HUES64 (cell line): ENCODE results near the gene TRIP12.

Experiments
- H3K27ac ChIP-seq: 2 replicates; pipeline ENCODE4 v1.7.0; 2013; ENCODE audit warnings: low read depth, low read length, inconsistent platforms
- H3K27me3 ChIP-seq: 2 replicates; pipeline ENCODE4 v1.6.1; 2013; ENCODE audit warnings: mild to moderate bottlenecking, low read length; ENCODE audit not compliant: insufficient read depth
- H3K36me3 ChIP-seq: 2 replicates; pipeline ENCODE4 v1.6.1; 2013; ENCODE audit warnings: mild to moderate bottlenecking, low read length; ENCODE audit not compliant: insufficient read depth
- H3K4me1 ChIP-seq: 2 replicates; pipeline ENCODE4 v1.6.1; 2013; ENCODE audit warnings: mild to moderate bottlenecking, low read length, moderate library complexity; ENCODE audit not compliant: insufficient read depth
- H3K4me3 ChIP-seq: 2 replicates; pipeline ENCODE4 v1.5.1; 2013; ENCODE audit warnings: mild to moderate bottlenecking, low read length, moderate library complexity
- H3K9ac ChIP-seq: 2 replicates; pipeline ENCODE4 v1.6.1; 2013; ENCODE audit warnings: mild to moderate bottlenecking, low read depth, low read length
- H3K9me3 ChIP-seq: 2 replicates; pipeline ENCODE4 v1.6.1; 2013; ENCODE audit warnings: low read depth, low read length; ENCODE audit not compliant: insufficient read depth
- WGBS: fragments of 150-250, 120-280 bp; methylation state at CpG from one replicate; pipeline ENCODE4 v1.1.7; 2013; ENCODE audit warnings: missing lambda C conversion rate; 5-methylcytosine and 5-hydroxymethylcytosine counted together

Gene TRIP12

GRCh38 chr2:229874647-229875046, 47.2 kb downstream of the TRIP12 start:
- Histone ChIP-seq H3K4me1 (no peaks in the 10 kb centered on the region), H3K27me3 (no peaks in the 10 kb centered on the region), H3K27ac (no peak overlapping the region), H3K9me3 (no peaks in the 10 kb centered on the region), H3K9ac (no peak overlapping the region), H3K36me3 (peaks cover 32% of the 10 kb centered on the region), H3K4me3 (no peak overlapping the region)
- WGBS = 98% methylated on average over 2 of the region's 4 CpGs

GRCh38 chr2:229873123-229873581, 48.7 kb downstream of the TRIP12 start:
- Histone ChIP-seq H3K27ac (no peak overlapping the region), H3K9me3 (no peaks in the 10 kb centered on the region), H3K27me3 (no peaks in the 10 kb centered on the region), H3K4me3 (no peak overlapping the region), H3K36me3 (peaks cover 27% of the 10 kb centered on the region), H3K4me1 (peaks cover 9% of the 10 kb centered on the region; the same call in 1 of the 2 replicates), H3K9ac (no peak overlapping the region)
- WGBS = no CpG with 5 or more reads among the region's 1 CpG

- Histone ChIP-seq H3K4me1 (peaks cover 9% of the 10 kb centered on the region; the same call in 1 of the 2 replicates), H3K4me3 (no peak overlapping the region), H3K9ac (no peak overlapping the region), H3K27ac (no peak overlapping the region), H3K36me3 (peaks cover 14% of the 10 kb centered on the region), H3K9me3 (no peaks in the 10 kb centered on the region), H3K27me3 (no peaks in the 10 kb centered on the region)
- 95% methylated on average over 5 of the region's 6 CpGs for WGBS
Measured at GRCh38 chr2:229870903-229871656, 50.7 kb downstream of the TRIP12 start.

GRCh38 chr2:229869226-229869625, 52.6 kb downstream of the TRIP12 start:
- H3K4me3 ChIP-seq = no peak overlapping the region
- H3K27me3 ChIP-seq = no peaks in the 10 kb centered on the region
- no peaks in the 10 kb centered on the region for H3K9me3 ChIP-seq
- peaks cover 9% of the 10 kb centered on the region; the same call in 1 of the 2 replicates for H3K4me1 ChIP-seq
- H3K27ac ChIP-seq = no peak overlapping the region
- H3K36me3 ChIP-seq = peaks cover 14% of the 10 kb centered on the region
- no peak overlapping the region for H3K9ac ChIP-seq
- 96% methylated on average over 3 of the region's 3 CpGs for WGBS

GRCh38 chr2:229868794-229869193, 53.0 kb downstream of the TRIP12 start:
- Histone ChIP-seq H3K4me1 (peaks cover 9% of the 10 kb centered on the region; the same call in 1 of the 2 replicates), H3K9me3 (no peaks in the 10 kb centered on the region), H3K4me3 (no peak overlapping the region), H3K27ac (no peak overlapping the region), H3K9ac (no peak overlapping the region), H3K36me3 (peaks cover 14% of the 10 kb centered on the region), H3K27me3 (no peaks in the 10 kb centered on the region)
- 88% methylated on average over 2 of the region's 2 CpGs for WGBS

GRCh38 chr2:229865033-229865432, 56.8 kb downstream of the TRIP12 start:
- Histone ChIP-seq H3K9me3 (no peaks in the 10 kb centered on the region), H3K27ac (no peak overlapping the region), H3K27me3 (no peaks in the 10 kb centered on the region), H3K9ac (no peak overlapping the region), H3K36me3 (peaks cover 7% of the 10 kb centered on the region; the same call in 1 of the 2 replicates), H3K4me3 (no peak overlapping the region), H3K4me1 (peaks cover 9% of the 10 kb centered on the region; the same call in 1 of the 2 replicates)
- 100% methylated on average over 2 of the region's 2 CpGs for WGBS

- H3K9ac ChIP-seq = no peak overlapping the region
- no peaks in the 10 kb centered on the region for H3K27me3 ChIP-seq
- no peak overlapping the region for H3K27ac ChIP-seq
- no peak overlapping the region for H3K4me3 ChIP-seq
- H3K4me1 ChIP-seq = no peaks in the 10 kb centered on the region
- no peaks in the 10 kb centered on the region for H3K9me3 ChIP-seq
- peaks cover 35% of the 10 kb centered on the region for H3K36me3 ChIP-seq
Measured at GRCh38 chr2:229861431-229861830, 60.4 kb downstream of the TRIP12 start.

GRCh38 chr2:229860334-229860733, 61.5 kb downstream of the TRIP12 start:
- WGBS = 100% methylated on average over 1 of the region's 1 CpG
- Histone ChIP-seq H3K4me3 (no peak overlapping the region), H3K4me1 (no peaks in the 10 kb centered on the region)

GRCh38 chr2:229858351-229858750, 63.5 kb downstream of the TRIP12 start:
- Histone ChIP-seq H3K4me1 (no peaks in the 10 kb centered on the region), H3K4me3 (no peak overlapping the region), H3K27ac (no peak overlapping the region), H3K9me3 (no peaks in the 10 kb centered on the region), H3K27me3 (no peaks in the 10 kb centered on the region), H3K36me3 (peaks cover 58% of the 10 kb centered on the region), H3K9ac (no peak overlapping the region)
- WGBS = no CpG with 5 or more reads among the region's 3 CpGs

More at GRCh38 chr2:229860334-229860733, 61.5 kb downstream of the TRIP12 start:
- no peaks in the 10 kb centered on the region for H3K27me3 ChIP-seq
- H3K9me3 ChIP-seq = no peaks in the 10 kb centered on the region
- no peak overlapping the region for H3K9ac ChIP-seq
- peaks cover 46% of the 10 kb centered on the region for H3K36me3 ChIP-seq
- no peak overlapping the region for H3K27ac ChIP-seq

GRCh38 chr2:229857634-229858033, 64.2 kb downstream of the TRIP12 start:
- 95% methylated on average over 1 of the region's 1 CpG for WGBS
- H3K27ac ChIP-seq = no peak overlapping the region
- H3K9me3 ChIP-seq = no peaks in the 10 kb centered on the region
- peaks cover 59% of the 10 kb centered on the region for H3K36me3 ChIP-seq
- no peak overlapping the region for H3K9ac ChIP-seq
- no peak overlapping the region for H3K4me3 ChIP-seq
- H3K27me3 ChIP-seq = no peaks in the 10 kb centered on the region
- H3K4me1 ChIP-seq = no peaks in the 10 kb centered on the region

- Histone ChIP-seq H3K4me3 (no peak overlapping the region), H3K9ac (no peak overlapping the region), H3K4me1 (no peaks in the 10 kb centered on the region), H3K36me3 (peaks cover 67% of the 10 kb centered on the region), H3K9me3 (no peaks in the 10 kb centered on the region), H3K27me3 (no peaks in the 10 kb centered on the region), H3K27ac (no peak overlapping the region)
Measured at GRCh38 chr2:229856413-229856812, 65.4 kb downstream of the TRIP12 start.
